Activated CD4-positive, alpha-beta T cell treated with anti-CD3 and anti-CD28 coated beads for 4 hours (primary cell): ENCODE measurements around the gene ZNF814.
"Not testable (repeated sequence)": the region's sequence is repeated elsewhere in the genome, so short reads cannot be mapped to it uniquely, and the experiment has no call there.

ENCODE experiments used
- DNase-seq, 2 donors: peaks; one replicate each; pipeline ENCODE4 v3.0.0-alpha.2; 2020

Gene ZNF814

DNA sequence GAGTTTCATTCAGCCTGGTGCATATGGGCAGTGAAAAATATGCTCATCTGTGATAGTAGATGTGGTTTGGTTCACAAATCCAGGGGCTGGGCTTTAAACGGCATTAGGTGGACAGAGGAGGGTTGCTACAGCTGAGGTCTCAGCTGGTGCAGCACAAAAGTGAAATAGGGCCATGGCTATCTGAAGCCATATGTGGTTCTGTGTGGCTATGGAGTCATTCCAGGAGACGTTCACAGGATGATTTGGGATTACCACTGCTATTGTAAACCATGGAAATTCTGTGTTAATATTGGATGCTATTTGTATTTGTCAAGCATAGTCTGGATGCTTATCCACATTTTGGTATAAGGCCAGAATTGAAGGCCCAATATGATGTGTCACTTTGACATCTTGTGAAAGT, 34.7 kb downstream of the ZNF814 start:
- DNase-seq: not testable (repeated sequence)

DNA sequence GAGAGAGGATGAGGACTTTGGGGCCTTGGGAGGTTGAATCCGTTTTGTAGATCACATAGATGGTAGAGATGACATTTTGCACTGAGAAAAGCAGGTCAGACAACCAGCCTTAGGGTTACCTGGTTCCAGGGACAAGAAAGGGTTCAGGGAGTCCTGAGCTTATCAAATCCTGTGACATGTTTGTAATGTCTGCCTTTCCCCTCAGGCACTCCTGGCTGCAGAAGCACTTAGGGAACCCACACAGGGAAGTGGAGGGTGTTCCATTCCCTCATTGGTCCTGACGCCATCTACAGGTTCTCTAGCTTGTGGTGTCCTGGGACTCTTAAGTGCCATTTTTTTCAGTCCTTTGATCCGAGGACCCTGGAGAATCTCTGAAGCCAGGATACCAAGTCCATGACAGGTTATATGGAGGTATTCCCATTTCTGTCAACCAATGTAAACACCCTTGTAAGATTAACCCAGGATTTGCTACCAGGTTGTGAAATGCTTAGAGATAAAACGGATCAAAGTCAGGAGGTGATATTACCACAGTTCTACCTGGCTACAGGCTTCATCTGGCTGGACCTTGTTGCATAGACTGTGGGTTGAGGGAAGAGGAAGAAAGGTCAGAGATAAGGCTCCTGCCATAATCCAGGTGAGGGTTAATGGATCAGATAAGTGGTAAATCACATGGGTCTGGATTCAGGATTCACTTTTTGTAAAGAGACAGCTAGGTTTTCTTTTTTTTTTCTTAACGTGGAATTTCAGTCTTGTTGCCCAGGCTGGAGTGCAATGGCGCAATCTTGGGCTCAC, 36.8 kb downstream of the ZNF814 start:
- not testable (repeated sequence) for DNase-seq

DNA sequence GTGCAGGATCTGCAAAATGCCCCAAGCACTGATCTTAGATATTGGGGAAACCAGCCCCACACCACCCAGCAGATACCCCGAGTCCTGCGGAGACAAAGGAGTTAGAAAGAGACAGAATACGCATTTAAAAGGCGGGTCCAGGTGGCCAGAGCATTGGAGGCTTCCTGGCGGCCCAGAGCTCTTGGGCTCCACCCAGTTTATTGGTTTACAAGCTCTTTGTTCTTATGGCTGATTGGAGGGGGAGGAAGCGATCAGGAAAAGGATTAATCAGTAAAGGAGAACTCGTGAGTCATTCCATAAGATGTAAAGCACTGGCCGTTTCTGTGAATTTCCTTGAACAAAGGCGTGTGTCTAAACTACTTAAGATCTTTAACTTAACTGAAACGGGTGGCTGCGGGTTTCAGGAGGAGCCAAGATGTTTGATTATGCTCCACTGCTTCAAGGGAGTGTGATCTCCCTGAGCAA, 38.3 kb downstream of the ZNF814 start:
- DNase-seq: no peak

DNA sequence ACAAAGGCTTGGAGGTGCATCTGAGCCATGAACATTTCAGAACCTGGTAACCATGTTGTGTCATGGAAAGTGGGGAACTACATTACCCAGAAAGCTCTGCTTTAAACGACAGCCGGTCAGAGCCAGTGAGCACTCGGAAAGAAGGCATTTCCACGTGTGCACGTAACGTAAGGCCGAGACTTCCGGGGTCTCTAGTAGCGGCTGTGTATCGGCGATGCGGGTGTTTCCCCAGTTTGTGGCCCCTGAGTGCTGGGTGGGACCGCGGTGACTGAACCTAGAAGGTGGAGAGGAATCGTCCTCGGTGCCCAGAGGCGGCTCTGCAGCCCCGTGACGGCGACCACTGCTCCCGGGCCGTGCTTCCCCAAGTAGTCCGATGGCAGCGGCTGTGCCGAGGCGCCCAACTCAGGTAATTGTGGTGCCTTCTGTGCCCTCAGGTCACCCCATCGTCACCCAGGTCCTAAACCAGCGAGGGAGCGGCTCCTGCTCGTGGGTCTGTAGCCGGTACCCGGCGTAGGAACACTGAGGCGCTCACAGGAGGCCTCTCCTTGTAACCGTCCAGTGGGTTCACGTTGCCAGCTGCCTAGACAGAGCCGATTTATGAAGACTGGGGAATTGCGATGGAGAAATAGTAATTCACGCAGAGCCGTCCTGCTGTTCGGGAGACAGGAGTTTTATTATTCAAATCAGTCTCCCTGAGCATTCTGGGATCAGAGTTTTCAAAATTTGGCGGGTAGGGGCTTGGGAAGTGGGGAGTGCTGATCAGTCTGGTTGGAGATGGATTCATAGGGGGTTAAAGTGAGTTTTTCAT, 39.0 kb downstream of the ZNF814 start, which contains the start of gene ZNF587:
Gene ZNF587 (plus strand): TSS at position 194 of the 808 bp plus-strand sequence. CDS start 180 bp downstream, at position 374.
- DNase-seq: peak; percentile 76 to 79

DNA sequence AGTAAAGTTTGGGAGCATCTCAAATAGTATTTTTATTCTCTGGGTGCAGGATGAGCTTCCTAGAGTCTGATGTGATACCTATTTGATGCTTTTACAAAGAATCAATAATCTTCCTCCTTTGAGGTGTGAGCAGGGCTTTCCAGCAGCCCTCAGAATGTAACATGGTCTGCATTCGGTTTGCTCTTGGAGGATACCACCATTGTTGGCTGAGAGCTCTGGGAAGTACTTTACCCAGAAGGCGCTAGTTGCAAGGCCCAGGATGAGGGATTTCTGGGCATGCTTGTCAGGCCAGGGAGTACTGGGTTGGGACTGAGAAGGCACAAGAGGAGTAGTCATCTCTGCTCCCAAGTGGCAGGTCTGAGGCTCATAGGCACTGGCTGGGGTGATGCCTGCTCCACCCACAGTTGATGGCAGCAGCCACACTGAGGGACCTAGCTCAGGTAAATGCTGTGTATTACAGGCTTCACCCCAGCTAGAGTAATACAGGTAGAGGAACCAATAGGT, 39.6 kb downstream of the ZNF814 start:
- not testable (repeated sequence) for DNase-seq

DNA sequence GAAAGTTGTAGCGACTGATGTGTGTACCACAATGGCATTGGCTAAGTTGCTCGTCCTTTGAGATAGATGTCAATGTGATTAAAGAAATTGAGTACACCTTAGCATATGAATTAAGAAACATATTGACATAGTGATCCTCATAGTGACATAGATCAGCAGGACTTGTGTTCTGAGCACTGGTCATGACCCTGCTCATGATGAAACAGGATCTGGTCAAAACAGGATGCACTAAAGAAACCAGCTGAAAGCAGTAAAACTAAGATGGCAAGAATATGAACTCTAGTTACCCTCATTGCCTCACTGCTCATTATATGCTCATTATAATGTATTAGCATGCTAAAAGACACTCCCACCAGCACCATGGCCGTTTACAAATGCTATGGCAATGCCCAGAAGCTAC, 41.7 kb downstream of the ZNF814 start:
- not testable (repeated sequence) for DNase-seq

DNA sequence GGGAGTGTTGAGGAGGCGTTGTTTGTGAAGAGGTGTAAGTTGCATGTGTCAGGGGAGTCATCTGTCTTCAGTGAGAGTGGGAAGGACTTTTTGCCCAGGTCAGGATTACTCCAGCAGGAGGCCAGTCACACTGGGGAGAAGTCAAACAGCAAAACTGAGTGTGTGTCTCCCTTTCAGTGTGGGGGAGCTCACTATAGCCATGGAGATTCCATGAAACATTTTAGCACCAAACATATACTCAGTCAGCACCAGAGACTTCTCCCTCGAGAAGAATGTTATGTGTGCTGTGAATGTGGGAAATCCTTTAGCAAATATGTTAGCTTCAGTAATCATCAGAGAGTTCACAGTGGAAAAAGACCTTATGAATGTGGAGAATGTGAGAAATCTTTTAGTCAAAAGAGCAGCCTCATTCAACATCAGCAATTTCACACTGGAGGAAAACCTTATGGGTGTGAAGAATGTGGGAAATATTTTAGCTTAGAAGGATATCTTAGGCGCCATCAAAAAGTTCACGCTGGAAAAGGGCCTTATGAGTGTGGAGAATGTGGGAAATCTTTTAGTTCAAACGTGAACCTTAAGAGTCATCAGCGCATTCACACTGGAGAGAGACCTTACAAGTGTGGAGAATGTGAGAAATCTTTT, 47.6 kb downstream of the ZNF814 start:
- DNase-seq: no peak

DNA sequence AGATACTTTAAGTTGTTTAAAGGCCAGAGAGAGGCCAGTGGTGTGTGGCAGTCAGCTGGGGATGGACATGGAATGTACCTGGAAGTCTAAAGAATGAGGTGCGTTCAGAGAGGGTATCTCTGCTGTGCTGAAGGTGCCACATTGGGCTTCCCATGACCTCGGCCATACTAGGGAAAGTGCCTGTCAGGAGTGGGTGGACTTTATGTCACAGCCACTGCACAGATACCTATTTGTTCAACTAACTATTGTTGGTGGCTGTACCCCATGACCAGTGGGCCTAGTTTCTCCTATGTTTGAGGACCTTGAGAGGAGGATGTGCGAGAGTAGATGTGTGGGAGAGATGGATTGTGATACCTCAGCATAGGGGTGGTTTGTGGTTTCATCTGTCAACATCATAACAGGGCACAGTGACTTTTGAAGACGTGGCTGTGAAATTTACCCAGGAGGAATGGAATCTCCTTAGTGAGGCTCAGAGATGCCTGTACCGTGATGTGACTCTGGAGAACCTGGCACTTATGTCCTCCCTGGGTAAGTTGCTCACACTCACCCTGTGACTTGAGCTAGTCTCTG, 50.1 kb downstream of the ZNF814 start:
- not testable (repeated sequence) for DNase-seq

DNA sequence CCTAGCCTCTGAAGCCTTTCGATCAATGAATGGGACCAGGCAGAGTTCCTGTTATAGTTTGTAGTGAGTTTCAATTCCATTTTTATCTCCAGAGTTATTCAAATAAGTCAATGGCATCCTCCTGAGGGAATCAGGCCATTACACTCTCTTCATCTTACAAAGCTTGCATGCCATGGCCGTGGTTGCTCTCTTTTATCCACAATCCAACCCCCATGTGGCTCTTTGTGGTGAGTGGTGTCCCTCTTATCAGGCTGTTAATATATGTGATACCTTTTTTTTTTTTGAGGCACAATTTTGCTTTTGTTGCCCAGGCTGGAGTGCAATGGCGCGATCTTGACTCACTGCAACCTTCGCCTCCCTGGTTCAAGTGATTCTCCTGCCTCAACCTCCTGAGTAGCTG, 51.8 kb downstream of the ZNF814 start:
- not testable (repeated sequence) for DNase-seq

DNA sequence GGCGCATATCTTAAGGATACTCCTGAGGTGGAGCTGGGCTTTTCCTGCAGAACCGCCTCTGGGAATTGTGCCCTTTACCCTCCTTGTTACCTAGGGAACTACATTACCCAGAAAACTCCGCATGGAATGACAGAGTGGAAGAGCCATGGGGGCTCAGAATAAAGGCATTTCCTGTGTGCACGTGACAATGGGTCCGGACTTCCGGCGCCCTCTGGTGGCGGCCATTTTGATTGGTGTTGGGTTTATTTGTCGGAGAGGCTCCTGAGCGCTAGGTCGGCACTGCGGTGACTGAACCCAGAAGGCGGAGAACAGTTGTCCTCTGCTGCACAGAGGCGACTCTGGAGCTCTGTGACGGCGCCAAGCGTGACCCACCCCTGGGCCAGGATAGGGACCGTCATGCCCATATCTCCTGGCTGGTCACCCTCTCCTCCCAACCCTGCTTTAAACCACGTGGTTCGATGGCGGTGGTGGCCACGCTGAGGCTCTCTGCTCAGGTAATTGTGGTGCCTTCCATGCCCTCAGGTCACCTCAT, 58.7 kb downstream of the ZNF814 start, which contains the start of gene ZNF587B:
Gene ZNF587B (plus strand): TSS at position 229 of the 532 bp plus-strand sequence. CDS start 230 bp downstream, at position 459.
- peak in 1 of 2 donors; percentile 22 for DNase-seq

DNA sequence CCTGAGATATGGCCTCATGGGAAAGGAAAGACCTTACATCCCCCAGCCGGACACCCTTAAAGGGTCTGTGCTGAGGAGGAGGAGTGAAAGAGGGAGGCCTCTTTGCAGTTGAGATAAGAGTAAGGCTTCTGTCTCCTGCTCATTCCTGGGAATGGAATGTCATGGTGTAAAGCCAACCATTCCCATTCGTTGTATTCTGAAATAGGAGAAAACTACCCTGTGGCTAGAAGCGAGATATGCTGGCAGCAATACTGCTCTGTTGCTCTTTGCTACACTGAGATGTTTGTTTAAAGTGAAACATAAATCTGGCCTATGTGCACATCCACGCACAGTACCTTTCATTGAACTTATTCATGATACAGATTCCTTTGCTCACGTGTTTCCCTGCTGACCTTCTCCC, 59.5 kb downstream of the ZNF814 start:
- DNase-seq: no peak

DNA sequence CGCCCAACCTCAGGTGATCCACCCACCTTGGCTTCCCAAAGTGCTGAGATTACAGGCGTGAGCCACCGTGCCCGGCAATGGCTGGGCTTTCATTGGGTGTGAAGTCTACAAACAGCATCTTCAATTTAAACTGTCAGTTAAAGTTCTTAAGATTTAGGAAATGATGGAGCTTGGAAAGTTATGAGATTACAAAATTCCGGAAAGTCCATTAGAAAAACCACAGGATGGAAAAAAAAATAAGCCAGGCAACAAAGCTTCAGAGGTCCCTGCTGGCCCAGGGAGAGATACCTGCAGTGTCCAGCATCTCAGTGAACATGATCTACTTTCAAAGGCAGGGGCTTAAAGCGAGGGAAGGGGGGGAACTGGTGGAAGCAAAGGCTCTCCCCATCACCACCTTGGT, 63.3 kb downstream of the ZNF814 start:
- DNase-seq: no peak

DNA sequence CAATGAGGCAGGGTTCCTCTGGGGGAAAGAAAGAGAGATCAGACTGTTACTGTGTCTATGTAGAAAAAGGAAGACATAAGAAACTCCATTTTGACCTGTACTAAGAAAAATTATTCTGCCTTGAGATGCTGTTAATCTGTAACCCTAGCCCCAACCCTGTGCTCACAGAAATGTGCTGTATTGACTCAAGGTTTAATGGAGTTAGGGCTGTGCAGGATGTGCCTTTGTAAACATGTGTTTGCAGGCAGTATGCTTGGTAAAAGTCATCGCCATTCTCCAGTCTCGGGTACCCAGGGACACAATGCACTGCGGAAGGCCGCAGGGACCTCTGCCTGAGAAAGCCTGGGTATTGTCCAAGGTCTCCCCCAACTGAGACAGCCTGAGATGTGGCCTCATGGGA, 65.2 kb downstream of the ZNF814 start:
- DNase-seq: not testable (repeated sequence)

DNA sequence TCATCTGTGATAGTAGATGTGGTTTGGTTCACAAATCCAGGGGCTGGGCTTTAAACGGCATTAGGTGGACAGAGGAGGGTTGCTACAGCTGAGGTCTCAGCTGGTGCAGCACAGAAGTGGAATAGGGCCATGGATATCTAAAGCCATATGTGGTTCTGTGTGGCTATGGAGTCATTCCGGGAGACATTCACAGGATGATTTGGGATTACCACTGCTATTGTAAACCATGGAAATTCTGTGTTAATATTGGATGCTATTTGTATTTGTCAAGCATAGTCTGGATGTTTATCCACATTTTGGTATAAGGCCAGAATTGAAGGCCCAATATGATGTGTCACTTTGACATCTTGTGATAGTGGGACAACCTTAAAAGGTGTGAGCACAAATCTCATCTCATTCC, 65.7 kb downstream of the ZNF814 start:
- DNase-seq: not testable (repeated sequence)

DNA sequence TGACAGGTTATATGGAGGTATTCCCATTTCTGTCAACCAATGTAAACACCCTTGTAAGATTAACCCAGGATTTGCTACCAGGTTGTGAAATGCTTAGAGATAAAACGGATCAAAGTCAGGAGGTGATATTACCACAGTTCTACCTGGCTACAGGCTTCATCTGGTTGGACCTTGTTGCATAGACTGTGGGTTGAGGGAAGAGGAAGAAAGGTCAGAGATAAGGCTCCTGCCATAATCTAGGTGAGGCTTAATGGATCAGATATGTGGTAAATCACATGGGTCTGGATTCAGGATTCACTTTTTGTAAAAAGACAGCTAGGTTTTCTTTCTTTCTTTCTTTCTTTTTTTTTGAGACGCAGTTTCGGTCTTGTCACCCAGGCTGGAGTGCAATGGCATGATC, 67.3 kb downstream of the ZNF814 start:
- DNase-seq: not testable (repeated sequence)

DNA sequence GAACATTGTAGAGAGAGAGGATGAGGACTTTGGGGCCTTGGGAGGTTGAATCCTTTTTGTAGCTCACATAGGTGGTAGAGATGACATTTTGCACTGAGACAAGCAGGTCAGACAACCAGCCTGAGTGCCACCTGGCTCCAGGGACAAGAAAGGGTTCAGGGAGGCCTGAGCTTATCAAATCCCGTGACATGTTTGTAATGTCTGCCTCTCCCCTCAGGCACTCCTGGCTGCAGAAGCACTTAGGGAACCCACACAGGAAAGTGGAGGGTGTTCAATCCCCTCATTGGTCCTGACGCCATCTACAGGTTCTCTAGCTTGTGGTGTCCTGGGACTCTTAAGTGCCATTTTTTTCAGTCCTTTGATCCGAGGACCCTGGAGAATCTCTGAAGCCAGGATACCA, 67.7 kb downstream of the ZNF814 start:
- DNase-seq: not testable (repeated sequence)

DNA sequence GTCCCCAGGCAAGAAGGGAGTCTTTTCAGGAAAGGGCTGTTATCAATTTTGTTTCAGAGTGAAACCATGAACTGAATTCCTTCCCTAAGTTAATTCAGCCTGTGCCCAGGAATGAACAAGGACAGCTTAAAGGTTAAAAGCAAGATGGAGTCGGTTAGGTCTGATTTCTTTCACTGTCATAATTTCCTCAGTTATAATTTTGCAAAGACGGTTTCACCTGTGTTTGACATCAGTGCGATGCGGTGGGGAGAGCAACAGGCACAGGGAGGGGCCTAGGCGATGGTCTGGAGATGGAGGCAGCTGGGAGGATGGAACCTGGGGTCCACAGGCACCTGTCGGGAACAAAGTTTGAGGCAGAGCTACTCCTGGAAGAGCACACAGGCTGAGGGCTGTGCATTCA, 68.2 kb downstream of the ZNF814 start:
- no peak for DNase-seq

DNA sequence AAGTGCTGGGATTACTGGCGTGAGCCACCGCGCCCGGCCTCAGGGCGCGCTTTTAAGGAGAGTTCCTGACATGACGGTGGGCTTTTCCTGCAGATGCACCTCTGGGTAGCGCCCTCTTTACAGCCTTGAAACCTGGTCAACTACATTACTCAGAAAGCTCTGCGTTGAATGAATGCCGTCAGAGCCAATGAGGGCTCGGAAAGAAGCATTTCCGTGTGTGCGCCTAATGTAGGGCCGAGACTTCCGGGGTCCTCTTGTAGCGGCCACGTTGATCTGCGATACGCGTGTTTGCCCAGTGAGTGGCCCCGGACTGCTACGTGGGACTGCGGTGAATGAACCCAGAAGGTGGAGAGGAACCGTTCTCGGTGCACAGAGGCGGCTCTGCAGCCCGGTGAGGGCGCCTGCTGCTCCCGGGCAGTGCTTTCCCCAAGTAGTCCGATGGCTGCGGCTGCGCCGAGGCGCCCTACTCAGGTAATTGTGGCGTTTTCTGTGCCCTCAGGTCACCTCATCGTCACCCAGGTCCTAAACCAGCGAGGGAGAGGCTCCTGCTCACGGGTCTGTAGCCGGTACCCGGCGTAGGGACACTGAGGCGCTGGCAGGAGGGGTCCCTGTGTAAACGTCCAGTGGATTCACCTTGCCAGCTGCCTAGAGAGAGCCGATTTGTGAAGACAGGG, 69.2 kb downstream of the ZNF814 start:
- peak; percentile 73 to 75 for DNase-seq

DNA sequence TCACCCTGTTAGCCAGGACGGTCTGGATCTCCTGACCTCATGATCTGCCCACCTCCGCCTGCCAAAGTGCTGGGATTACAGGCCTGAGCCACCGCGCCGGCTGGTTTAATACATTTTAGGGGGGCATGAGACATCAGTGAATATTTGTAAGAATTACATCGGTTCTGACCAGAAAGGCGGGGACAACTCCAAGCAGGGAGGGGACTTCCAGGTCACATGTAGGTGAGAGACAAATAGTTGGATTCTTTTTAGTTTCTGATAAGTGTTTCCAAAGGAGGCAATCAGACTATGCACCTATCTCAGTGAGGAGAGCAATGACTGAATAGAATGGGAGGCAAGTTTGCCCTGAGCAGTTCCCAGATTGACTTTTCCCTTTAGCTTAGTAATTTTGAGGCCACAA, 70.5 kb downstream of the ZNF814 start:
- DNase-seq: no peak

DNA sequence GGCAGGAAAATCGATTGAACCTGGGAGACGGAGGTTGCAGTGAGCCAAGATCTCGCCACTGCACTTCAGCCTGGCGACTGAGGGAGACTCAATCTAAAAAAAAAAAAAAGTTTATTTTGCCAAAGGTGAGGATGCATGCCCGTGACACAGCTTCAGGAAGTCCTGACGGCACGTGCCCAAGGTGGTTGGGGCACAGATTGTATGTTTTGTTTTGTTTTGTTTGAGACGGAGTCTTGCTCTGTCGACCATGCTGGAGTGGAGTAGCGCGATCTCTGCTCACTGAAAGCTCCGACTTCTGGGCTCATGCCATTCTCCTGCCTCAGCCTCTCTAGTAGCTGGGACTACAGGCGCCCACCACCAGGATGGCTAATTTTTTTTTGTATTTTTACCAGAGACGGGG, 70.9 kb downstream of the ZNF814 start:
- no peak for DNase-seq

DNA sequence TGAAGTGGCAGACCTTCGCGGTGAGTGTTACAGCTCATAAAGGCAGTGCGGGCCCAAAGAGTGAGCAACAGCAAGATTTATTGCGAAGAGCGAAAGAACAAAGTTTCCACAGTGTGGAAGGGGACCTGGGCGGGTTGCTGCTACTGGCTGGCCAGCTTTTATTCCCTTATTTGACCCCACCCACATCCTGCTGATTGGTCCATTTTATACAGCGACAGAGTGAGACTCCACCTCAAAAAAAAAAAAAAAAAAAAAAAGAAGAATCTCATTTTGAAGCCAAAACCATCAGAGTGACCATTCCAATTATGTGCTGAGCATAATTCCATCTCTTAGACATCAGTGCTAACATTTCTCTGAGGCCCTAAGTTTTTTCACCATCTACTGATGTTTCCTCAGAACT, 72.2 kb downstream of the ZNF814 start:
- no peak for DNase-seq
